GM21423 (cell line): ENCODE data around the gene OOSP4B.
"Not testable (repeated sequence)": the region's sequence is repeated elsewhere in the genome, so short reads cannot be mapped to it uniquely, and the experiment has no call there.

ENCODE experiments used
- ATAC-seq: cut with Tn5 transposase; IDR thresholded peaks from one replicate; pipeline ENCODE4 v1.9.1; 2021; ENCODE audit warnings: mild to moderate bottlenecking, moderate library complexity; ENCODE audit not compliant: unreplicated experiment

Gene OOSP4B

DNA sequence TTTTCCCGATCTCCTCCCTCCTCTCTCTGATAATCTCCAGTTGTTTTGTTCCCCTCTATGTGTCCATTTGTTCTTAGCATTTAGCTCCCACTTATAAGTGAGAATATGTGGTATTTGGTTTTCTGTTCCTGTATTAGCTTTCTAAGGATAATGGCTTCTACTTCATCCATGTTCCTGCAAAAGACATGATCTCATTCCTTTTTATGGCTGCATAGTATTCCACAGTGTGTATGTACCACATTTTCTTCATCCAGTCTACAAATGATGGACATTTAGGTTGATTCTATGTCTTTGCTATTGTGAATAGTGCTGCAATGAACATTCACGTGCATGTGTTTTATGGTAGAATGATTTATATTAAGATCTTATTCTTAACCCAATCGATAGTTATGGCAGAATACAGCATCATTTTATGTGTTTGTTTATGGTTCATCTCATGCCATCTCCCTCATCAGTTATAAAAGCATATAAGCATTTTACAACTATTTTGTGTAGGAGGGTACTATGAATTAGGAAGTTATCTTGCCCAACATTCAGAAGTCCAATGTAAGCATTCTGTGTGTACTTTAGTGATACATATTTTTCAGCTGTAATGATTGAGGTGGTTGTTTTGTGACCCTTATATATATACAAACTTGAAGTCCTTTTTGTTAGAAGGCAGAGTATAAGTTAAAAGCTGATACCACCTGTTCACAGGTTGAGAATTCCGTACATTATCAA lies 42.7 kb downstream of the OOSP4B start:
- no peak for ATAC-seq

DNA sequence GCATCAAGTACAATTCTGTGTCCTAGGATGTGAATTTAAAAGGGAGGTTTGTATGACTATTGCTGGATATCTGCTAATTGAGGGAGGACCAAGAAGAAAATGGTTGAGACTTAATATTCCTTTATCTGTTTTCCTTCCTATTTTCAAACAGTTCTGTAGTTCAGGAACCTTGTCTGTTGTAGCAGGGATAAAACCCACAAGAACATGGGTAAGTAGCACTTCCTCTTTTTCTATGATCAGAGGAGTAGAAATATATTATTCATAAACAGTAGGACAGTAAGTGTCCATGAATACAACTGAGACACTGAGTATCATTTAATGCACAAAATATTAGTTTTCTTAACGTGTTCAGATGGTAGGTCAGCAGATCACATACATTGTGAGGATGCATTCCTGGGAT lies 47.1 kb downstream of the OOSP4B start:
- ATAC-seq = no peak

DNA sequence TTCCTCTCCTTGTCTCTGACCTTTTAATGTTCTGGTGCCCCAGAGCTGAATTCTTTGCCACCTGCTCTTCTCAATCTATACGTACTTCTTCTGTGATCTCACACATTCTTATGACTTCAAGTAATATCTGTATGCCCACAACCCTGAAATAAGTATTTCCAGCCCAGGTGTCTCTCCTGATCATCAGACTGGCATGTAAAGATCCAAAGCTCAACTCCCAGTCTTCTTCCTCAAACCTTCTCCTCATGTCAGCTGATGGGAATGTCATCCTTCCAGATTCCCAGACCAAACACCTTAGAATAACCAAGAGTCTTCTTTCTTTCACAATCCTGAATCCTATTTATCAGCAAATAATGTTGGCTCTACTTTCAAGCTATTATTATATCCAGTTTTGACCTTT lies 48.8 kb downstream of the OOSP4B start:
- ATAC-seq = no peak

DNA sequence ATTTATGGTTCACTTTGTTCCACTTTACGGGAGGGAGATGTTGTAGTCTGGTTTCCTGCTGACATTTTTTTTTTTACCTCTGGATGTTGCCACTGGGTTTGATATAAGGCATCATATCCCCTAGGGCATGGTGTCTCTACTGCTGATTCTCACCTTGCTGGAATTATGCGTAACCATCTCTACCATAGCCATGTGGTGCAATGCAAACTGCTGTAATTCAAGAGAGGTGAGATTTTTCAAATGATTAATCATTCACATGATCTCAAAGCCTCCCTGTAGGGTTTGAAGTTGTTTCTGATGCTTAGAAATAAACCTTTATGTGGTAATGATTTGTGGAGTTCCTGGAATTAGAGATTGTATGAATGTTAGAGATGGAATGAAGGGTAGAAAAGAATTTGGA lies 52.5 kb downstream of the OOSP4B start:
- no peak for ATAC-seq

DNA sequence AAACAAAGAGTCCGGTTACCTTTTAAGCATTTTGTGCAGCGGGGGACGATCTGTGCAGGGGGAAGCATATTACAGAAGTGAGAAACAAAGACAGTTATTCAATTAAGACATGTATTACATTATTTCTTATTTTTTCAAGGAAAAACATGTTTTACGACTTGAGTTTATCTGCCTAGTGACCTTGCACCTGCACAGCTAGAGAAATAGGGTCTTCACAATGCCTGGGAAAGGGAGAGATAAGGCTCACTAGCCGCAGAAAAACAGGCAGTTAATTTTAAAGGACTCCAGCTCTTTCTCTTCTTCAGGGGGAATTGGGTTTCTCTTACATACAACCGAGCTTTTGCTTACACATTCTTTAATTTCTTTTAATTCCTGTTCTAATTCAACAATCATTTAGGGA lies 54.7 kb downstream of the OOSP4B start:
- ATAC-seq = not testable (repeated sequence)

DNA sequence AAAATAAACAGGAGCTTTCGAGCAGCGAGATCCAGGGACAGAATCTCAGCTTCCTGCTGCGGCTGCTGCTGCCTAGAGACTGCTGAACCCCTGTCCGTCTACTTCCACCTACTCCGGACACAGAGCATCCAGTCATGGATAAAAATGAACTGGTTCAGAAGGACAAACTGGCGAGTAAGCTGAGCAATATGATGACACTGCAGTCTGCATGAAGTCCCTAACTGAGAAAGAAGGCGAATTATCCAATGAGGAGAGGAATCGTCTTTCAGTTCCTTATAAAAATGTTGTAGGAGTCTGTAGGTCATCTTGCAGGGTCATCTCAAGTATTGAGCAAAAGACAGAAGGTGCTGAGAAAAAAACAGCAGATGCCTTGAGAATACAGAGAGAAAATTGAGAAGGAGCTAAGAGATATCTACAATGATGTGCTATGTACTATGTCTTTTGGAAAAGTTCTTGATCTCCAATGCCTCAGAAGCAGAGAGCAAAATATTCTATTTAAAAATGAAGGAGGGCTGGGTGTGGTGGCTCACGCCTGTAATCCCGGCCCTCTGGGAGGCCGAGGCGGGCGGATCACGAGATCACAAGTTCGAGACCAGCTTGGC lies 60.3 kb downstream of the OOSP4B start:
- ATAC-seq = no peak

DNA sequence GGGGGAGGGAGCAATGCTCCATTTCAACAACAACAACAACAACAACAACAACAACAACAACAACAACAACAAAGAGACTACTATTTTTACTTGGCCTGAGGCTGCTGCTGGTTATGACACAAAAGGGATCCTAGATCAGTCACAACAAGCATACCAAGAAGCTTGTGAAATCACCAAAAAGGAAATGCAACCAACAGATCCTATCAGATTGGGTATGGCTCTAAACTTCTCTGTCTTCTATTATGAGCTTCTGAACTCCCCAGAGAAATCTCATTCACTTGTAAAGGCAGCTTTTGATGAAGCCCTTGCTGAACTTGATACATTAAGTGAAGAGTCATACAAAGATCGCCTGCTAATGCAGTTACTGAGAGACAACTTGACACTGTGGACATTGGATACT lies 61.0 kb downstream of the OOSP4B start:
- ATAC-seq = no peak

DNA sequence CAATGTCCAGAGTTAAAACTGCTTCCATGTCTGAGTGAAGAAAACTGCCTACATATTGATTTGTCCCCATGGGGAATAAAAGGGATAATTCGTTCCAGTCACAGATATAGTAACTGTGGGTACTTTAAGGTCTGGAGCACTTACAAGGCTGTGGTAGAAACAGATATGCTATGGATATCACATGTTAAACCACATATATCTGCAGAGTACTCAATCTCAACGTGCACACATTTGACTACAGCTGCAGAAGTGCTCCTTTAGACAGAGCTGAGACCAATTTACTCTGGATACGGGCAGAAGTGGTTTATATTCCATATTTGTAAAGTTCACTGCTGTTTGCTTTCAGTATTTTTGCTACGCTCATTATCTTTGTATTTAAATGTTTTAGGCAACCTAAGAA lies 61.8 kb downstream of the OOSP4B start:
- no peak for ATAC-seq

DNA sequence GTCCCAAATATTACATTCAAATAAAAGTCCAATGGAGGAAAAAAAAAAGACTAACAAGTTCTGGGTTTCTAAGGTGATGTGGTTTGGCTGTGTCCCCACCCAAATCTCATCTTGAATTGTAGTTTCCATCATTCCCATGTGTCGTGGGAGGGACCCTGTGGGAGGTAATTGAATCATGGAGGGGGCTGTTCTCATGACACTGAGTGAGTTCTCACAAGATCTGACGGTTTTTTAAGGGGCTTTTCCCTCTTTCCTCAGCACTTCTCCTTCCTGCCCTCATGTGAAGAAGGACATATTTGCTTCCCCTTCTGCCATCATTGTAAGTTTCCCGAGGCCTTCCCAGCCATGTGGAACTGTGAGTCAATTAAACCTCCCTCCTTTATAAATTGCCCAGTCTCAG lies 63.6 kb downstream of the OOSP4B start:
- no peak for ATAC-seq
